SK-N-SH treated with all-trans-retinoic acid at 6 μM for 48 hours (cell line): Measurements from ENCODE around the gene ARMC7.
A peak's percentile ranks its signal among the peaks of the same experiment; 100 is the strongest.
"Not testable (repeated sequence)": the region's sequence is repeated elsewhere in the genome, so short reads cannot be mapped to it uniquely, and the experiment has no call there.

Source experiments
- ATAC-seq: fragments of 200-7000 bp; cut with Tn5 transposase; 3 replicates; pipeline ENCODE4 v1.9.1; 2020; ENCODE audit warnings: mild to moderate bottlenecking, moderate library complexity
- ARNTL ChIP-seq: fragments of 450-650 bp; formaldehyde crosslinking; IDR thresholded peaks from 2 replicates; pipeline ENCODE4 v1.5.0; 2020; ENCODE audit warnings: low read depth, mild to moderate bottlenecking, moderate library complexity, borderline replicate concordance
- BACH2 ChIP-seq: fragments of 250-450 bp; sonication (Bioruptor Pico); IDR thresholded peaks from 2 replicates; pipeline ENCODE4 v1.9.0; 2021; ENCODE audit warnings: mild to moderate bottlenecking, borderline replicate concordance
- CREB5 ChIP-seq: fragments of 250-450 bp; sonication (Bioruptor Pico); IDR thresholded peaks from 2 replicates; pipeline ENCODE4 v1.5.1; 2020; ENCODE audit warnings: low read depth, mild to moderate bottlenecking, moderate library complexity
- CSDC2 ChIP-seq: fragments of 250-450 bp; sonication (Bioruptor Pico); IDR thresholded peaks from 2 replicates; pipeline ENCODE4 v1.5.0; 2020; ENCODE audit warnings: mild to moderate bottlenecking, moderate library complexity
- ESRRG ChIP-seq: fragments of 250-450 bp; sonication (Bioruptor Pico); IDR thresholded peaks from 2 replicates; pipeline ENCODE4 v1.6.1; 2021; ENCODE audit warnings: mild to moderate bottlenecking
- GLIS3 ChIP-seq: fragments of 250-450 bp; sonication (Bioruptor Pico); IDR thresholded peaks from 2 replicates; pipeline ENCODE4 v1.5.0; 2020; ENCODE audit warnings: mild to moderate bottlenecking, moderate library complexity
- ISL1 ChIP-seq: fragments of 250-450 bp; sonication (Bioruptor Pico); IDR thresholded peaks from 2 replicates; pipeline ENCODE4 v2.1.2; 2022; ENCODE audit warnings: mild to moderate bottlenecking, moderate library complexity
- OSR1 ChIP-seq: fragments of 250-450 bp; sonication (Bioruptor Pico); IDR thresholded peaks from 2 replicates; pipeline ENCODE4 v1.8.0; 2022; ENCODE audit warnings: moderate library complexity, mild to moderate bottlenecking, inconsistent platforms
- PATZ1 ChIP-seq: fragments of 250-450 bp; sonication (Bioruptor Pico); IDR thresholded peaks from 2 replicates; pipeline ENCODE4 v1.8.0; 2020; ENCODE audit warnings: mild to moderate bottlenecking, moderate library complexity, borderline replicate concordance
- POU6F1 ChIP-seq: fragments of 250-450 bp; sonication (Bioruptor Pico); IDR thresholded peaks from 2 replicates; pipeline ENCODE4 v1.8.0; 2021; ENCODE audit warnings: low read depth, mild to moderate bottlenecking, moderate library complexity, borderline replicate concordance
- PPARA ChIP-seq: fragments of 250-450 bp; sonication (Bioruptor Pico); IDR thresholded peaks from 2 replicates; pipeline ENCODE4 v1.5.0; 2020; ENCODE audit warnings: mild to moderate bottlenecking, borderline replicate concordance
- RARB ChIP-seq: fragments of 250-450 bp; sonication (Bioruptor Pico); IDR thresholded peaks from 2 replicates; pipeline ENCODE4 v1.8.0; 2021; ENCODE audit warnings: mild to moderate bottlenecking, moderate library complexity
- SNAI2 ChIP-seq: fragments of 250-450 bp; sonication (Bioruptor Pico); IDR thresholded peaks from 2 replicates; pipeline ENCODE4 v1.5.0; 2020; ENCODE audit warnings: mild to moderate bottlenecking, moderate library complexity
- TCF4 ChIP-seq: fragments of 250-450 bp; sonication (Bioruptor Pico); IDR thresholded peaks from 2 replicates; pipeline ENCODE4 v1.8.0; 2021; ENCODE audit warnings: mild to moderate bottlenecking, moderate library complexity, borderline replicate concordance
- TOX ChIP-seq: fragments of 250-450 bp; sonication (Bioruptor Pico); IDR thresholded peaks from 2 replicates; pipeline ENCODE4 v1.8.0; 2021; ENCODE audit warnings: mild to moderate bottlenecking, moderate library complexity, borderline replicate concordance
- ZC3H10 ChIP-seq: fragments of 250-450 bp; sonication (Bioruptor Pico); IDR thresholded peaks from 2 replicates; pipeline ENCODE4 v1.5.1; 2021; ENCODE audit warnings: mild to moderate bottlenecking, moderate library complexity
- ZFP3 ChIP-seq: fragments of 250-450 bp; sonication (Bioruptor Pico); IDR thresholded peaks from 2 replicates; pipeline ENCODE4 v1.5.0; 2020; ENCODE audit warnings: mild to moderate bottlenecking, moderate library complexity
- ZFP30 ChIP-seq: fragments of 450-650 bp; formaldehyde crosslinking; IDR thresholded peaks from 2 replicates; pipeline ENCODE4 v1.5.0; 2022; ENCODE audit warnings: mild to moderate bottlenecking, moderate library complexity
- ZNF565 ChIP-seq: fragments of 450-650 bp; formaldehyde crosslinking; conservative IDR thresholded peaks from 2 replicates; pipeline ENCODE4 v1.5.0; 2020; ENCODE audit warnings: low read depth, mild to moderate bottlenecking, moderate library complexity
- ZNF70 ChIP-seq: fragments of 450-650 bp; formaldehyde crosslinking; IDR thresholded peaks from 2 replicates; pipeline ENCODE4 v1.5.0; 2020; ENCODE audit warnings: mild to moderate bottlenecking, moderate library complexity
- ZNF8 ChIP-seq: fragments of 450-650 bp; formaldehyde crosslinking; IDR thresholded peaks from 2 replicates; pipeline ENCODE4 v1.5.0; 2020; ENCODE audit warnings: mild to moderate bottlenecking, moderate library complexity
- TF ChIP-seq, protein P1 (sequence below): fragments of 250-450 bp; sonication (Bioruptor Pico); IDR thresholded peaks from 2 replicates; pipeline ENCODE4 v1.5.1; 2021; ENCODE audit warnings: mild to moderate bottlenecking, moderate library complexity
- TF ChIP-seq, protein P2 (sequence below): fragments of 250-450 bp; sonication (Bioruptor Pico); IDR thresholded peaks from 2 replicates; pipeline ENCODE4 v1.5.0; 2020; ENCODE audit warnings: mild to moderate bottlenecking, moderate library complexity

Gene ARMC7

DNA sequence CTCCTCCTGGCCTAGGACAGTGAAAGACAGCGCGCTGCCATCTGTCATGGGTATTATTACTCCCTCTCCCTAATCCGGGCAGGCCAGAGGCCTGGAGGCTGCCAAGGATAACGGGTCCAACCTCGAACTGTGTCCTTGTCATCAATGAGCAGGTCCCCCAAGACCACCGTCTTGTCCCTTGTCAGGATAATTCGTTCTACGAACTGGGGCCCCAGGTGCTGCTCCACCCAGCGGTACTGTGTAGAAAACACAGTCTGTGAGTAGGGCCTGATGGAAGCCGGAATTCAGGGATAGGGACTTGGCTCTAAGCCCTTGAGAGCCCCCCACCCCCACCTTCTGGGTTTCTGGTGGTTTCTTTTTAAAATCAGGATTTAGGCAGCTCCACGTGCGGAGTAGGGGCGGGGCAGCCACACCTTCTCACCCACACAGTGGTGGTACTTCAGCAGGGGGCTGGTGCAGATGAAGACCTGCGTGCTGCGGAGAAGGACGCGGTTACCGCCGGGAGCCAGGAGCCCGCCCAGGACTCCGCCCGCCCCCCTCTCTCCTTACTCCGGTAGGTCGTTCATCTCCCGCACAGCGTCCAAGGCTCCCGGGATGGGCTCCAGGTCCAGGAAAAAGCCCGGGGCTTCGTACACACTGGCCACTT is 21.0 kb downstream of the ARMC7 start:
- TF ChIP-seq GLIS3 (CRISPR knock-in tag) = 0 out of 2 replicates have a peak, but pooled peaks have one; percentile 33
- peak; percentile 49; the same call in 1 of the 2 replicates for TF ChIP-seq PATZ1 (CRISPR knock-in tag)
- no peak for TF ChIP-seq PPARA (CRISPR knock-in tag)
- peak; percentile 31; the same call in 1 of the 2 replicates for TF ChIP-seq RARB (CRISPR knock-in tag)
- ATAC-seq = peak; percentile 72

GRCh38 chr17:75131278-75132017 is 21.7 kb downstream of the ARMC7 start, which contains the start of gene NT5C:
Gene NT5C (minus strand): TSS chr17:75131742. CDS start chr17:75131707, 35 bp downstream.
- ATAC-seq = peak; percentile 83
- TF ChIP-seq ZNF565 = 0 out of 2 replicates have a peak, but pooled peaks have one; percentile 8
- TF ChIP-seq CREB5 (CRISPR knock-in tag) = no peak
- TF ChIP-seq, protein P1, sequence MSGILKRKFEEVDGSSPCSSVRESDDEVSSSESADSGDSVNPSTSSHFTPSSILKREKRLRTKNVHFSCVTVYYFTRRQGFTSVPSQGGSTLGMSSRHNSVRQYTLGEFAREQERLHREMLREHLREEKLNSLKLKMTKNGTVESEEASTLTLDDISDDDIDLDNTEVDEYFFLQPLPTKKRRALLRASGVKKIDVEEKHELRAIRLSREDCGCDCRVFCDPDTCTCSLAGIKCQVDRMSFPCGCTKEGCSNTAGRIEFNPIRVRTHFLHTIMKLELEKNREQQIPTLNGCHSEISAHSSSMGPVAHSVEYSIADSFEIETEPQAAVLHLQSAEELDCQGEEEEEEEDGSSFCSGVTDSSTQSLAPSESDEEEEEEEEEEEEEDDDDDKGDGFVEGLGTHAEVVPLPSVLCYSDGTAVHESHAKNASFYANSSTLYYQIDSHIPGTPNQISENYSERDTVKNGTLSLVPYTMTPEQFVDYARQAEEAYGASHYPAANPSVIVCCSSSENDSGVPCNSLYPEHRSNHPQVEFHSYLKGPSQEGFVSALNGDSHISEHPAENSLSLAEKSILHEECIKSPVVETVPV (CRISPR knock-in tag) = no peak
- TF ChIP-seq PATZ1 (CRISPR knock-in tag) = no peak; the same call in 1 of the 2 replicates
- TF ChIP-seq SNAI2 (CRISPR knock-in tag) = peak; percentile 82; the same call in 1 of the 2 replicates
- peak; percentile 44; the same call in 1 of the 2 replicates for TF ChIP-seq ZNF70 (CRISPR knock-in tag)
- peak; percentile 87; the same call in 1 of the 2 replicates for TF ChIP-seq CSDC2 (CRISPR knock-in tag)
- TF ChIP-seq POU6F1 (CRISPR knock-in tag) = no peak
- no peak for TF ChIP-seq RARB (CRISPR knock-in tag)
- no peak for TF ChIP-seq ARNTL (CRISPR knock-in tag)
- no peak for TF ChIP-seq ISL1
- TF ChIP-seq ZFP3 (CRISPR knock-in tag) = peak; percentile 78
- TF ChIP-seq ESRRG (CRISPR knock-in tag) = no peak
- TF ChIP-seq, protein P2, sequence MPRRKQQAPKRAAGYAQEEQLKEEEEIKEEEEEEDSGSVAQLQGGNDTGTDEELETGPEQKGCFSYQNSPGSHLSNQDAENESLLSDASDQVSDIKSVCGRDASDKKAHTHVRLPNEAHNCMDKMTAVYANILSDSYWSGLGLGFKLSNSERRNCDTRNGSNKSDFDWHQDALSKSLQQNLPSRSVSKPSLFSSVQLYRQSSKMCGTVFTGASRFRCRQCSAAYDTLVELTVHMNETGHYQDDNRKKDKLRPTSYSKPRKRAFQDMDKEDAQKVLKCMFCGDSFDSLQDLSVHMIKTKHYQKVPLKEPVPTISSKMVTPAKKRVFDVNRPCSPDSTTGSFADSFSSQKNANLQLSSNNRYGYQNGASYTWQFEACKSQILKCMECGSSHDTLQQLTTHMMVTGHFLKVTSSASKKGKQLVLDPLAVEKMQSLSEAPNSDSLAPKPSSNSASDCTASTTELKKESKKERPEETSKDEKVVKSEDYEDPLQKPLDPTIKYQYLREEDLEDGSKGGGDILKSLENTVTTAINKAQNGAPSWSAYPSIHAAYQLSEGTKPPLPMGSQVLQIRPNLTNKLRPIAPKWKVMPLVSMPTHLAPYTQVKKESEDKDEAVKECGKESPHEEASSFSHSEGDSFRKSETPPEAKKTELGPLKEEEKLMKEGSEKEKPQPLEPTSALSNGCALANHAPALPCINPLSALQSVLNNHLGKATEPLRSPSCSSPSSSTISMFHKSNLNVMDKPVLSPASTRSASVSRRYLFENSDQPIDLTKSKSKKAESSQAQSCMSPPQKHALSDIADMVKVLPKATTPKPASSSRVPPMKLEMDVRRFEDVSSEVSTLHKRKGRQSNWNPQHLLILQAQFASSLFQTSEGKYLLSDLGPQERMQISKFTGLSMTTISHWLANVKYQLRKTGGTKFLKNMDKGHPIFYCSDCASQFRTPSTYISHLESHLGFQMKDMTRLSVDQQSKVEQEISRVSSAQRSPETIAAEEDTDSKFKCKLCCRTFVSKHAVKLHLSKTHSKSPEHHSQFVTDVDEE (CRISPR knock-in tag) = peak; percentile 74; the same call in 1 of the 2 replicates
- no peak for TF ChIP-seq BACH2 (CRISPR knock-in tag)
- no peak for TF ChIP-seq TCF4 (CRISPR knock-in tag)
- TF ChIP-seq PPARA (CRISPR knock-in tag) = no peak
- no peak for TF ChIP-seq GLIS3 (CRISPR knock-in tag)
- TF ChIP-seq OSR1 (CRISPR knock-in tag) = no peak
- TF ChIP-seq ZFP30 (CRISPR knock-in tag) = no peak
- TF ChIP-seq ZNF8 (CRISPR knock-in tag) = no peak
- no peak for TF ChIP-seq ZC3H10 (CRISPR knock-in tag)
- no peak for TF ChIP-seq TOX (CRISPR knock-in tag)

DNA sequence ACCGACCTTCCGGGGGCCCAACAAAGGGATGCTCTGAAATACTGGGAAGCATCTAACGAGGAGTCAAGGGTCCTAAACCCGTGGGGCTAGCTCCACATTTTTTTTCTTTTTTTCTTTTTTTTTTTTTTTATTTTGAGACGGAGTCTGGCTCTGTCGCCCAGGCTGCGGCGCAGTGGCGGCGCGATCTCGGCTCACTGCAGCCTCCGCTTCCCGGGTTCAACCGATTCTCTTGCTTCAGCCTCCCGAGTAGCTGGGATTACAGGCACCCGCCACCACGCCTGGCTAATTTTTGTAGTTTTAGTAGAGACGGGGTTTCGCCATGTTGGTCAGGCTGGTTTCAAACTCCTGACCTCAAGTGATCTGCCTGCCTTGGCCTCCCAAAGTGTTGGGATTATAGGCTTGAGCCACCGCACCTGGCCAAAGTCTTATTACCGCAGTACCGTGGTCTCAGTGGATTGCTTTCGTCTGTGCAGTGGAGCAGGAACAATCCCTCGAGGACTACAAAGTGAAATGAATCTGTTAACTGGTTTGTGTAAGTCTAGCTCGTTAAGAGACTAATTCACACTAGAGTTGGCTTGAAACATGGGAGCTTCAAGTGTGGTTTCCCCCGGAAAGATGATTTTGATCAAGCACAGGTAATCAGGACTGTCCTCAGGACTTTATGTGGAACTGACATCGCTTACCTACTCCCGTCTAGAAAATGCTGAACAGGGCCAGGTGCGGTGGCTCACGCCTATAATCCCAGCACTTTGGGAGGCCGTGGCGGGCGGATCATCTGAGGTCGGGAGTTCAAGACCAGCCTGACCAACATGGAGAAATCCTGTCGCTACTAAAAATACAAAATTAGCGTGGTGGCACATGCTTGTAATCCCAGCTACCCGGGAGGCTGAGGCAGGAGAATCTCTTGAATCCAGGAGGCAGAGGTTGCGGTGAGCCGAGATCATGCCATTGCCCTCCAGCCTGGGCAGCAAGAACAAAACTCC is 22.5 kb downstream of the ARMC7 start:
- ATAC-seq = not testable (repeated sequence)
